ENCODE data around the gene AMOTL2.

- TF ChIP-seq CTCF (IDR thresholded peaks at IDR 0.05; ENCODE audit: insufficient read depth, low read length) (no peak), GABPA (IDR thresholded peaks at IDR 0.05; ENCODE audit: low read depth) (no peak), POLR2AphosphoS5 (IDR thresholded peaks at IDR 0.05; ENCODE audit: low read depth) (no peak), REST (IDR thresholded peaks at IDR 0.05; ENCODE audit: insufficient replicate concordance, low read depth) (no peak)
These were observed 23.4 kb downstream of the AMOTL2 start for GRCh38 chr3:134350861-134351311.

All from HL-60 (cell line).